Adrenal gland (tissue), 12 donors: ENCODE measurements around the gene SRBD1. TPM values are rescaled to one million over a fixed set of nuclear protein-coding genes. Genes with fewer than 3 reads are reported as not detected.

ENCODE experiments used
- DNase-seq, 7 donors: peaks; one replicate each; pipeline ENCODE4 v3.0.0-alpha.2; 2019 to 2020
- H3K27ac ChIP-seq, 5 donors: fragments of 200-600 bp; sonication (generic) in 4 of 5; 1 replicate in 3 of 5; 2 replicates in 2 of 5; pipeline versions ENCODE4 v1.5.1 to v1.8.0; 2016 to 2020; ENCODE audit warnings: mild to moderate bottlenecking in 1 of 5
- H3K27me3 ChIP-seq: fragments of 200-600 bp; 2 replicates; pipeline ENCODE4 v1.8.0; 2021
- H3K36me3 ChIP-seq, 2 donors: fragments of 200-600 bp; replicated peaks in 1 of 2; 1 replicate in 1 of 2; 2 replicates in 1 of 2; pipeline versions ENCODE4 v1.5.1 to v1.8.0; 2018 to 2022
- H3K4me1 ChIP-seq, 2 donors: fragments of 200-600 bp; replicated peaks in 1 of 2; 1 replicate in 1 of 2; 2 replicates in 1 of 2; pipeline versions ENCODE4 v1.5.1 to v1.8.0; 2018 to 2021
- H3K4me3 ChIP-seq, 4 donors: fragments of 200-600 bp; sonication (generic) in 3 of 4; one replicate each; pipeline ENCODE4 v1.5.1; 2016 to 2018
- H3K9me3 ChIP-seq, 3 donors: fragments of 200-600 bp; sonication (generic) in 1 of 3; replicated peaks in 1 of 3; 1 replicate in 2 of 3; 2 replicates in 1 of 3; pipeline versions ENCODE4 v1.5.1 to v1.8.0; 2016 to 2021
- POLR2A ChIP-seq, 2 donors: fragments of 450-650 bp; IDR thresholded peaks; one replicate each; pipeline ENCODE4 v1.6.1; 2017; ENCODE audit warnings: antibody characterized with exemption in 2 of 2, mild to moderate bottlenecking in 2 of 2, moderate library complexity in 1 of 2
- WGBS, 4 donors: extraction: QIAGEN DNeasy Blood & Tissue Kit in 2 of 4; methylation state at CpG; one replicate each; pipeline versions ENCODE4 v1.1.5 to v1.1.7; 2013 to 2017; 5-methylcytosine and 5-hydroxymethylcytosine counted together
- intact Hi-C, 2 donors: fragments of 100-400 bp; cut with DNase I; formaldehyde crosslinking; loops; one replicate each; pipeline versions ENCODE4 v1.14.1 to v1.15.0; 2022 to 2023
- polyA plus RNA-seq, 3 donors: library from polyadenylated mRNA; stranded (reverse); fragments of 200-250 nt in 2 of 3; fragments of 350-450 nt in 1 of 3; fragmentation: Illumina TruSeq in 1 of 3; extraction: RNeasy Lipid Tissue Mini Kit (QIAGEN cat#74804) in 1 of 3; gene quantifications; one replicate each; pipeline ENCODE4 v1.2.3, GENCODE V29; 2013 to 2014
- total RNA-seq, 9 donors: library from RNA; depleted of rRNA in 4 of 9; stranded (reverse); fragments of >200 nt in 4 of 9; fragments of 120-200 nt in 1 of 9; fragmentation: NEBNext Ultra II Directional in 1 of 9; extraction: Animal tissue kit (Norgen Biotek cat#: 25700) in 1 of 9; gene quantifications; one replicate each; pipeline versions ENCODE4 v1.1.0 to v1.2.4, GENCODE V29; 2013 to 2023
- TF ChIP-seq, protein P1 (sequence below), 6 experiments: fragments of 450-650 bp in 4 of 6; fragments of 200-600 bp in 2 of 6; sonication (generic) in 1 of 6; IDR thresholded peaks; 1 replicate in 5 of 6; 2 replicates in 1 of 6; pipeline versions ENCODE4 v1.5.1 to v1.8.0; 2016 to 2021; ENCODE audit warnings: antibody characterized with exemption in 6 of 6, mild to moderate bottlenecking in 2 of 6, moderate library complexity in 1 of 6
- donor health status: healthy with polysubstance abuse.
- donor health status: Bipolar disorder and iron deficiency.
- donor health status: DM: yes; HTN: yes; CAD: no.
- donor health status: DM: no; HTN: no; CAD: no.
- donor health status: DM: no; HTN: no; CAD: no.
- donor health status: DM: yes; HTN: yes; CAD: no.

Gene SRBD1
- total and polyA plus RNA-seq, 12 donors: 2.7 to 21.6 (median 13.8) TPM

DNA sequence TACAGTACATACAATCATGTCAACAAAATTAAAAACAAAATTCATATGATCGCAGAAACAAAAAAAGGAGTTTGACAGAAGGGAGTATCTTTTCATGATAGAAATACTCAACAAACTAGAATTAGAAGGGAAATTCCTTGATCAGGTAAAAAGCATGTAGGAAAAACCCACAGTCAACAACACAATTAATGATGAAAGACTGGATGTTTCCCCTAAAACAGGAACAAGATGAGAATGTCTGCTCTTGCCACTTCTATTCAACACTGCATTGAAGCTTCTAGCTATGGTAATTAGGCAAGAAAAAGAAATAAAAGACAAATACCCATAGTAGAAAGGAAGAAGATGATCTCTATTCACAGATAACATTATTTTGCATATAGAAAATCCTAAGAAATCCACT, 87.1 kb downstream of the SRBD1 start:
- DNase-seq: no peak
- TF ChIP-seq, protein P1, sequence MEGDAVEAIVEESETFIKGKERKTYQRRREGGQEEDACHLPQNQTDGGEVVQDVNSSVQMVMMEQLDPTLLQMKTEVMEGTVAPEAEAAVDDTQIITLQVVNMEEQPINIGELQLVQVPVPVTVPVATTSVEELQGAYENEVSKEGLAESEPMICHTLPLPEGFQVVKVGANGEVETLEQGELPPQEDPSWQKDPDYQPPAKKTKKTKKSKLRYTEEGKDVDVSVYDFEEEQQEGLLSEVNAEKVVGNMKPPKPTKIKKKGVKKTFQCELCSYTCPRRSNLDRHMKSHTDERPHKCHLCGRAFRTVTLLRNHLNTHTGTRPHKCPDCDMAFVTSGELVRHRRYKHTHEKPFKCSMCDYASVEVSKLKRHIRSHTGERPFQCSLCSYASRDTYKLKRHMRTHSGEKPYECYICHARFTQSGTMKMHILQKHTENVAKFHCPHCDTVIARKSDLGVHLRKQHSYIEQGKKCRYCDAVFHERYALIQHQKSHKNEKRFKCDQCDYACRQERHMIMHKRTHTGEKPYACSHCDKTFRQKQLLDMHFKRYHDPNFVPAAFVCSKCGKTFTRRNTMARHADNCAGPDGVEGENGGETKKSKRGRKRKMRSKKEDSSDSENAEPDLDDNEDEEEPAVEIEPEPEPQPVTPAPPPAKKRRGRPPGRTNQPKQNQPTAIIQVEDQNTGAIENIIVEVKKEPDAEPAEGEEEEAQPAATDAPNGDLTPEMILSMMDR (IDR thresholded peaks at IDR 0.05): no peak
- TF ChIP-seq POLR2A (IDR thresholded peaks at IDR 0.05): no peak
- no peak overlapping the region for H3K27ac ChIP-seq
- no peaks in the 10 kb centered on the region for H3K4me1 ChIP-seq
- no peak overlapping the region for H3K4me3 ChIP-seq
- H3K9me3 ChIP-seq: peaks cover 0 to 5% (median 0%) of the 10 kb centered on the region in 3 donors
- intact Hi-C loops: no loop called here
- H3K27me3 ChIP-seq: no peaks in the 10 kb centered on the region
- 92 to 100% (median 96%) methylated on average over 1 of the region's 1 CpG for WGBS, 4 donors
- no peaks in the 10 kb centered on the region for H3K36me3 ChIP-seq

DNA sequence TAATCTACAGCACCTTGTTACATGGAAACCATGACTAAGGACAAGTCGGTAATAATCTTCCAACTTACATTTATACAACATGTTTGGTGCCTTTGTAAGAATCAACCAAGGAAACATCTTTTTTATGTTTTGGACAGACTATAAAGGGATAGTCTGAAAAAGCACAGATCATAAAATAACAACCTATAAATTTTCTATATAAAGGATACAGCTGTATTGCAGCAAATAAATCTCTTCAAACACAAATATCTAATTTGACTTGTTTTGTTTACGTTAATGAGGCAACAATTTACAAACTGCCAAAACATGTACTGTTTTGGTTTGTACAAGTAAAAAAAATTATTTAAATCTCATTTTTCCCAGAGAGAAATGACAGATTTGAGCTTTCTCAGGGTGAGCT, 92.5 kb downstream of the SRBD1 start:
- Histone ChIP-seq H3K4me3 (no peak overlapping the region), H3K27ac (no peak overlapping the region), H3K27me3 (no peaks in the 10 kb centered on the region), H3K4me1 (no peaks in the 10 kb centered on the region), H3K36me3 (no peaks in the 10 kb centered on the region), H3K9me3 (peaks cover 0 to 5% (median 0%) of the 10 kb centered on the region in 3 donors)
- intact Hi-C loops: no loop called here
- no peak for DNase-seq
- TF ChIP-seq, protein P1 (IDR thresholded peaks at IDR 0.05): no peak
- TF ChIP-seq POLR2A (IDR thresholded peaks at IDR 0.05): no peak
- 75 to 94% (median 85%) methylated on average over 2 of the region's 2 CpGs for WGBS, 4 donors

DNA sequence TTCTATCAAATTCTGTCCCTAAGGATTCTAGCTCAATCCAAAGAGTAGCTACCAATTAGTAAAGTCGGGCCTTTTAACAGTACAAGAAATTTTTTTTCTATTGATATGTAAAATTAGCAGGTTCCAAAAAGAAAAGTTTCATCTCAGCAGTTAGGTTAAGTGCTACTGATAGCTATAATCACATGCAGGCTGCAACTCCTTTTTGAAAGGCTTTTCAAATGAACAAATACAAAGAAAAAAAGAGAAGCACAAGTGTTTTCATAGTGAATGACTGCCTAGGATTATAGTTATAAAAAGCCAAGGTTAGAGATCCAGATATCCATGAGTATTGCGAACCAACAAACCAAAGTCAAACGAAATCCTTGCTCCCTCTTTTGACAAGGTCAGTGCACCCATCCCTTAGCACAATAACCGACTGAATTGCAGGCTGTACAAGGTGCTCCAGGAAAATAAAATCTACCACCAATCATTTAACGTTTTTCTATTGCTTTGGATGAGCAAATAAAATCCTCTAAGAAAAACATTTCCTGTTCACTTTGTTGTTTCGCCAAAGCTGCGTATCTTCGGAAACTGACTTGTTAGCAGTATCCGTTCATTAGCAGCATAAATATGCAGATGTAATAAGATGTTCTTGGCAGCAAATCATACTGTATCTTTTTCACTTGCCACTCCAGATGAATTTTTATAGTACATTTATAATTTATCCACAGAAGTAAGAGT, 100.2 kb downstream of the SRBD1 start:
- intact Hi-C loops: no loop called here
- 70 to 79% (median 72%) methylated on average over 9 of the region's 9 CpGs for WGBS, 4 donors
- no peak overlapping the region for H3K4me3 ChIP-seq
- H3K27ac ChIP-seq: no peak overlapping the region
- no peaks in the 10 kb centered on the region for H3K9me3 ChIP-seq
- TF ChIP-seq, protein P1 (IDR thresholded peaks at IDR 0.05): no peak
- TF ChIP-seq POLR2A (IDR thresholded peaks at IDR 0.05): no peak
- H3K36me3 ChIP-seq: no peaks in the 10 kb centered on the region
- DNase-seq: no peak
- no peaks in the 10 kb centered on the region for H3K27me3 ChIP-seq
- H3K4me1 ChIP-seq: no peaks in the 10 kb centered on the region

DNA sequence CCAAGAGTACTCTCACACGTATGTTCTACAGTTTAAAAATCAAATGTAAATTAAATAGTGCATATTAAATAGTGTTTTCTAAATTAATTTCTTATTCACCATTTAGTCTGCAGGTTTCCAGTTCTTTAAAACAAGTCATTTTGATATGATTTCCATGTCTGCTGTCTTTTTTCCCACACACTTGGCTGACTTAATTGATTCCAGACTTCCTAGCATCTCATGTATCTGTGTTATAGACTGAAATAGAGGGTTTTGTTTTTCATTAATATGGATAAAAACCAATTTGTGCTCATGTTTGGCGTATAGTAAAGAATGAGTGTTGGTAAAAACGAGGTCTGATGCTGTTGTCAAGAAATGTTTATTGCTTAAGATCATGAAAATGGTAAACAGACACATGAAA, 104.3 kb downstream of the SRBD1 start:
- no peaks in the 10 kb centered on the region for H3K27me3 ChIP-seq
- TF ChIP-seq POLR2A (IDR thresholded peaks at IDR 0.05): no peak
- TF ChIP-seq, protein P1 (IDR thresholded peaks at IDR 0.05): no peak
- WGBS, 4 donors: 90 to 94% (median 94%) methylated on average over 3 of the region's 3 CpGs
- no peaks in the 10 kb centered on the region for H3K4me1 ChIP-seq
- intact Hi-C loops: no loop called here
- no peak overlapping the region for H3K27ac ChIP-seq
- DNase-seq: no peak
- H3K9me3 ChIP-seq: no peaks in the 10 kb centered on the region
- H3K4me3 ChIP-seq: no peak overlapping the region
- no peaks in the 10 kb centered on the region for H3K36me3 ChIP-seq
